OCI-LY7 (cell line): ENCODE data around the gene PFKFB4. TPM values are rescaled to one million over a fixed set of nuclear protein-coding genes. Genes with fewer than 3 reads are reported as not detected.
A peak's percentile ranks its signal among the peaks of the same experiment; 100 is the strongest.

Experiments
- BruUV-seq: library from RNA; stranded (reverse); fragments of 400-500 nt; replicated peaks from 2 replicates; lab custom pipeline; 2021; lab: Mats Ljungman, UMichigan
- CTCF ChIA-PET: fragments of 300-600 bp; sonication (Branson Sonifier 250); formaldehyde crosslinking; loops from one replicate; lab custom pipeline; 2022; ENCODE audit warnings: antibody characterized with exemption; ENCODE audit not compliant: unreplicated experiment; lab: Charles Lee
- POLR2A ChIA-PET: fragments of 300-600 bp; sonication (Branson Sonifier 250); formaldehyde crosslinking; loops from one replicate; lab custom pipeline; 2022; ENCODE audit warnings: antibody characterized with exemption; lab: Charles Lee
- DNase-seq: peaks from one replicate; pipeline ENCODE4 v3.0.0-alpha.2; 2015; ENCODE audit warnings: low spot score
- H2AFZ ChIP-seq: fragments of 200-600 bp; sonication (generic), shearing (Covaris generic); 2 replicates; pipeline ENCODE4 v1.6.1; 2014; ENCODE audit warnings: mild to moderate bottlenecking, antibody characterized with exemption, low read length, moderate library complexity
- H3K27ac ChIP-seq: fragments of 200-600 bp; sonication (generic); 2 replicates; pipeline ENCODE4 v1.5.1; 2014; ENCODE audit warnings: mixed run types, low read depth, mild to moderate bottlenecking, moderate library complexity, low read length, inconsistent platforms; ENCODE audit not compliant: poor library complexity, severe bottlenecking
- H3K36me3 ChIP-seq: fragments of 200-600 bp; sonication (generic); 2 replicates; pipeline ENCODE4 v1.6.1; 2014; ENCODE audit warnings: mild to moderate bottlenecking, antibody characterized with exemption, low read length, moderate library complexity, mixed read lengths; ENCODE audit not compliant: insufficient read depth
- H3K4me1 ChIP-seq: fragments of 200-600 bp; sonication (generic); 2 replicates; pipeline ENCODE4 v1.5.1; 2014; ENCODE audit warnings: mild to moderate bottlenecking, low read length; ENCODE audit not compliant: insufficient read depth, poor library complexity, severe bottlenecking
- H3K4me2 ChIP-seq: fragments of 200-600 bp; sonication (generic); 2 replicates; pipeline ENCODE4 v1.6.1; 2014; ENCODE audit warnings: mild to moderate bottlenecking, low read length
- H3K4me3 ChIP-seq: fragments of 200-600 bp; sonication (generic); 2 replicates; pipeline ENCODE4 v1.5.1; 2014; ENCODE audit warnings: mild to moderate bottlenecking, low read depth, low read length; ENCODE audit not compliant: poor library complexity, severe bottlenecking
- H3K79me2 ChIP-seq: fragments of 200-600 bp; sonication (generic); 2 replicates; pipeline ENCODE4 v1.6.1; 2016; ENCODE audit warnings: low read depth, mild to moderate bottlenecking, low read length, moderate library complexity, mixed read lengths; ENCODE audit not compliant: insufficient read depth
- H3K9me2 ChIP-seq: fragments of 200-600 bp; sonication (generic); 2 replicates; pipeline ENCODE4 v1.6.1; 2016; ENCODE audit warnings: mild to moderate bottlenecking, low read length, mixed read lengths; ENCODE audit not compliant: insufficient read depth
- H3K9me3 ChIP-seq: fragments of 200-600 bp; sonication (generic); 2 replicates; pipeline ENCODE4 v1.6.1; 2014; ENCODE audit warnings: mild to moderate bottlenecking, mixed run types, low read length, mixed read lengths
- H4K20me1 ChIP-seq: fragments of 200-600 bp; sonication (generic); 2 replicates; pipeline ENCODE4 v1.6.1; 2014; ENCODE audit warnings: mild to moderate bottlenecking, antibody characterized with exemption, low read length, moderate library complexity, mixed read lengths; ENCODE audit not compliant: insufficient read depth
- CTCF ChIP-seq: fragments of 200-600 bp; sonication (generic); conservative IDR thresholded peaks from 2 replicates; pipeline ENCODE4 v1.5.1; 2014; ENCODE audit warnings: mild to moderate bottlenecking, antibody characterized with exemption, low read length, moderate library complexity, mixed read lengths
- EZH2phosphoT487 ChIP-seq: fragments of 200-600 bp; sonication (generic); IDR thresholded peaks from 2 replicates; pipeline ENCODE4 v1.6.1; 2018; ENCODE audit warnings: low read depth, borderline replicate concordance, mild to moderate bottlenecking, mixed run types, antibody characterized with exemption, low read length, moderate library complexity, mixed read lengths
- intact Hi-C: fragments of 100-400 bp; cut with micrococcal nuclease; formaldehyde crosslinking; loops from one replicate; pipeline ENCODE4 v1.10.0; 2022; ENCODE audit not compliant: unreplicated experiment
- total RNA-seq, 2 experiments: library from RNA; depleted of rRNA in 1 of 2; stranded (reverse); fragments of >200 nt in 1 of 2; shearing (Covaris generic) in 1 of 2; gene quantifications; 2 replicates each; pipeline ENCODE4 v1.2.3, GENCODE V29; 2014 to 2022

The PFKFB4 gene
- total RNA-seq, 2 experiments from 2014 or later: 5.0 to 29.0 TPM

- TF ChIP-seq EZH2phosphoT487 (no peak), CTCF (no peak)
- H3K4me2 ChIP-seq: no peak overlapping the region
- no peak overlapping the region for H3K27ac ChIP-seq
- no peak for DNase-seq
- H3K9me3 ChIP-seq: no peaks in the 10 kb centered on the region
- H3K4me3 ChIP-seq: no peak overlapping the region
- no TSS peak for BruUV-seq
- H3K9me2 ChIP-seq: no peaks in the 10 kb centered on the region
- H4K20me1 ChIP-seq: no peaks in the 10 kb centered on the region
- CTCF ChIA-PET: no interaction called here
- intact Hi-C loops: no loop called here
- POLR2A ChIA-PET: interaction anchor here (0.9 kb wide), 1 partner anchor 12 kb away, joined by 3 read pairs; no protein-coding TSS in a partner anchor
- H3K4me1 ChIP-seq: no peaks in the 10 kb centered on the region
- no peak overlapping the region for H2AFZ ChIP-seq
- no peaks in the 10 kb centered on the region for H3K36me3 ChIP-seq
- no peaks in the 10 kb centered on the region for H3K79me2 ChIP-seq
Measured at GRCh38 chr3:48500656-48501055, 55.9 kb downstream of the PFKFB4 start.

- TF ChIP-seq EZH2phosphoT487: no peak
- no peak for TF ChIP-seq CTCF
- intact Hi-C loops: no loop called here
- Histone ChIP-seq H3K4me2 (peak overlapping the region; percentile 55), H3K36me3 (no peaks in the 10 kb centered on the region), H3K9me3 (no peaks in the 10 kb centered on the region), H3K9me2 (no peaks in the 10 kb centered on the region), H2AFZ (peak overlapping the region; percentile 98), H4K20me1 (no peaks in the 10 kb centered on the region), H3K27ac (peak overlapping the region; percentile 52), H3K79me2 (no peaks in the 10 kb centered on the region), H3K4me1 (peaks cover 16% of the 10 kb centered on the region), H3K4me3 (no peak overlapping the region)
- BruUV-seq: no TSS peak
- ChIA-PET CTCF (no interaction called here), POLR2A (interaction anchor here (0.7 kb wide), 1 partner anchor 230 kb away, joined by 3 read pairs; no protein-coding TSS in a partner anchor)
- DNase-seq: no peak
Measured at GRCh38 chr3:48493203-48493501, 63.5 kb downstream of the PFKFB4 start.

GRCh38 chr3:48492461-48493202 lies 64.0 kb downstream of the PFKFB4 start:
- BruUV-seq: no TSS peak
- DNase-seq: peak; percentile 77
- H2AFZ ChIP-seq: peak overlapping the region; percentile 98
- peak overlapping the region; percentile 27 for H3K4me3 ChIP-seq
- no peaks in the 10 kb centered on the region for H3K9me2 ChIP-seq
- no peaks in the 10 kb centered on the region for H3K36me3 ChIP-seq
- TF ChIP-seq CTCF: no peak
- no peak for TF ChIP-seq EZH2phosphoT487
- ChIA-PET CTCF (no interaction called here), POLR2A (interaction anchor here (0.6 to 1.0 kb wide), 2 partner anchors 10 to 20 kb away, joined by 3 read pairs; no protein-coding TSS in a partner anchor)
- H3K4me1 ChIP-seq: peaks cover 16% of the 10 kb centered on the region
- peak overlapping the region; percentile 52 for H3K27ac ChIP-seq
- no peaks in the 10 kb centered on the region for H4K20me1 ChIP-seq
- peak overlapping the region; percentile 55 for H3K4me2 ChIP-seq
- no peaks in the 10 kb centered on the region for H3K9me3 ChIP-seq
- intact Hi-C loops: loop anchor here (1.0 kb wide), 1 partner anchor 19 kb away; no protein-coding TSS in a partner anchor
- H3K79me2 ChIP-seq: no peaks in the 10 kb centered on the region
